Transverse colon (tissue), 3 donors: ENCODE measurements around the gene KRT28.

ENCODE experiments used
- EP300 ChIP-seq: sonication (generic); formaldehyde crosslinking; IDR thresholded peaks from one replicate; pipeline ENCODE4 v1.6.1; 2017; ENCODE audit warnings: antibody characterized with exemption, low read depth
- TF ChIP-seq, protein P1 (sequence below), 5 experiments: fragments of 200-600 bp in 3 of 5; fragments of 450-650 bp in 2 of 5; sonication (generic) in 3 of 5; IDR thresholded peaks; 1 replicate in 2 of 5; 2 replicates in 3 of 5; pipeline ENCODE4 v1.5.1; 2016 to 2017; ENCODE audit warnings: antibody characterized with exemption in 5 of 5, inconsistent platforms in 3 of 5, mild to moderate bottlenecking in 2 of 5, moderate library complexity in 1 of 5

DNA sequence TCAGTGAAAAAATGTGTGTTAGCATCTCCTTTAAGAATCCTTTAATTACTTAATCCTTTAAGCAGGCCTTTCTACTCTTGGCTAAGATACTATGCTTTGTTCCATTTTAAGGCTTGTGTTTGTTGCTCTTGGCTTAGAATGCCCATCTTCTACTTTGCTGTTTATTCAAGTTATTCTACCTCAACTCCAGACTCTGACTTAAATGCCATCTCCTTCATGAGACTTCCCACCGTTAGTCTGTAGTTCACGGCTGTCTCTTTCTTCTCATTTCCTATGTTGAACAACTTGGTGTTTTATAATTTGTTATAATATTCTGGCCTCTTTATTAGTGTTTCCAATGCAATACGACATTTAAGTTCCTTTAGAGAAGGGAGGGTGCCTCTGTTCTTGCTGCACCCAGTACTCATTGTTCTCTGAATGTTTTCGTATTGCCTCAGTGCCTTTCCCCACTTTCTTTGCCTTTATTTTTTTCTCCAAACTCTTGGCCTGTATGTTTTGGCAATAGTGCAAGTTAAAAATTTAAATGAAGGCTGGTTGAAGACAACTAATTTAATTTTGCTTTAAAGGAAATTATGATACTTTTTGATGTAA, 28.8 kb upstream of the KRT28 start:
- TF ChIP-seq, protein P1, sequence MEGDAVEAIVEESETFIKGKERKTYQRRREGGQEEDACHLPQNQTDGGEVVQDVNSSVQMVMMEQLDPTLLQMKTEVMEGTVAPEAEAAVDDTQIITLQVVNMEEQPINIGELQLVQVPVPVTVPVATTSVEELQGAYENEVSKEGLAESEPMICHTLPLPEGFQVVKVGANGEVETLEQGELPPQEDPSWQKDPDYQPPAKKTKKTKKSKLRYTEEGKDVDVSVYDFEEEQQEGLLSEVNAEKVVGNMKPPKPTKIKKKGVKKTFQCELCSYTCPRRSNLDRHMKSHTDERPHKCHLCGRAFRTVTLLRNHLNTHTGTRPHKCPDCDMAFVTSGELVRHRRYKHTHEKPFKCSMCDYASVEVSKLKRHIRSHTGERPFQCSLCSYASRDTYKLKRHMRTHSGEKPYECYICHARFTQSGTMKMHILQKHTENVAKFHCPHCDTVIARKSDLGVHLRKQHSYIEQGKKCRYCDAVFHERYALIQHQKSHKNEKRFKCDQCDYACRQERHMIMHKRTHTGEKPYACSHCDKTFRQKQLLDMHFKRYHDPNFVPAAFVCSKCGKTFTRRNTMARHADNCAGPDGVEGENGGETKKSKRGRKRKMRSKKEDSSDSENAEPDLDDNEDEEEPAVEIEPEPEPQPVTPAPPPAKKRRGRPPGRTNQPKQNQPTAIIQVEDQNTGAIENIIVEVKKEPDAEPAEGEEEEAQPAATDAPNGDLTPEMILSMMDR (IDR thresholded peaks at IDR 0.05), result no peak
- TF ChIP-seq EP300, result no peak
